ENCODE data around the gene TUBGCP5. TPM values are rescaled to one million over a fixed set of nuclear protein-coding genes. Genes with fewer than 3 reads are reported as not detected.

The TUBGCP5 gene
- total and polyA plus RNA-seq, 2 donors (not counting 1 experiment from before 2014, with no cell fraction given) = 11.0 to 23.1 TPM

GRCh38 chr15:22973987-22974386, 65.4 kb downstream of the TUBGCP5 start:
- Histone ChIP-seq H2AFZ (ENCODE audit: insufficient read depth, low read depth, low read length, poor library complexity, severe bottlenecking) (no peak overlapping the region), H3K4me1 (ENCODE audit: control insufficient read depth in 2 of 2, insufficient read depth in 2 of 2, low read length in 2 of 2) (peaks cover 5 to 7% of the 10 kb centered on the region in 2 donors), H3K27ac (ENCODE audit: low read length in 2 of 2) (no peak overlapping the region), H3K4me2 (replicated peaks; ENCODE audit: low read depth, low read length, poor library complexity, severe bottlenecking) (no peak overlapping the region), H3K79me2 (ENCODE audit: control insufficient read depth, insufficient read depth, low read length) (no peaks in the 10 kb centered on the region), H4K20me1 (ENCODE audit: control insufficient read depth, insufficient read depth, low read length, poor library complexity, severe bottlenecking) (no peaks in the 10 kb centered on the region), H3K9me3 (ENCODE audit: control extremely low read depth in 1 of 3, control insufficient read depth in 2 of 3, insufficient read depth in 1 of 3, low read length in 2 of 3) (peaks cover 0 to 5% (median 3%) of the 10 kb centered on the region in 3 donors), H3K9ac (ENCODE audit: low read length) (no peak overlapping the region), H3K36me3 (replicated peaks in 1 of 2; ENCODE audit: control extremely low read depth in 1 of 2, control insufficient read depth in 1 of 2, extremely low read depth in 1 of 2, insufficient read depth in 2 of 2, low read length in 1 of 2) (no peaks in the 10 kb centered on the region), H3K27me3 (replicated peaks in 1 of 4; ENCODE audit: control extremely low read depth in 1 of 4, control insufficient read depth in 3 of 4, insufficient read depth in 4 of 4, low read length in 3 of 4) (peaks cover 0 to 4% (median 4%) of the 10 kb centered on the region in 4 experiments), H3K4me3 (ENCODE audit: control extremely low read depth in 1 of 5, extremely low read depth in 1 of 5, insufficient read depth in 1 of 5, low read depth in 2 of 5, low read length in 4 of 5) (no peak overlapping the region)
- WGBS (ENCODE audit: insufficient coverage) = 94% methylated on average over 3 of the region's 4 CpGs
- ChIA-PET CTCF (no interaction called here), POLR2A (no interaction called here)
- TF ChIP-seq EZH2 (IDR thresholded peaks at IDR 0.05; ENCODE audit: borderline replicate concordance, insufficient read depth, low read depth, low read length, poor library complexity, severe bottlenecking) (no peak), CTCF (IDR thresholded peaks at IDR 0.05) (no peak)
- intact Hi-C loops (cut with micrococcal nuclease) = no loop called here
- no peak overlapping the region for H3K27ac Mint-ChIP-seq
- no peak for ATAC-seq (ENCODE audit: low read depth)
- H3K27me3 Mint-ChIP-seq = peaks cover 7% of the 10 kb centered on the region
- DNase-seq = no peak
- no peak overlapping the region for H3K4me3 Mint-ChIP-seq
- peaks cover 1% of the 10 kb centered on the region for H3K9me3 Mint-ChIP-seq (ENCODE audit: insufficient read depth)
- peaks cover 16% of the 10 kb centered on the region for H3K4me1 Mint-ChIP-seq

- Mint-ChIP-seq H3K9me3 (ENCODE audit: insufficient read depth) (peaks cover 1% of the 10 kb centered on the region), H3K27me3 (peaks cover 1% of the 10 kb centered on the region), H3K4me3 (no peak overlapping the region), H3K4me1 (peaks cover 9% of the 10 kb centered on the region), H3K27ac (no peak overlapping the region)
- H4K20me1 ChIP-seq (ENCODE audit: control insufficient read depth, insufficient read depth, low read length, poor library complexity, severe bottlenecking) = no peaks in the 10 kb centered on the region
- H3K27ac ChIP-seq (ENCODE audit: low read length in 2 of 2) = no peak overlapping the region
- no peaks in the 10 kb centered on the region for H3K79me2 ChIP-seq (ENCODE audit: control insufficient read depth, insufficient read depth, low read length)
- DNase-seq (no peak), ATAC-seq (ENCODE audit: low read depth) (no peak)
- peaks cover 0 to under 1% (median 0%) of the 10 kb centered on the region in 4 experiments for H3K27me3 ChIP-seq (replicated peaks in 1 of 4; ENCODE audit: control extremely low read depth in 1 of 4, control insufficient read depth in 3 of 4, insufficient read depth in 4 of 4, low read length in 3 of 4)
- TF ChIP-seq CTCF (IDR thresholded peaks at IDR 0.05) (no peak), EZH2 (IDR thresholded peaks at IDR 0.05; ENCODE audit: borderline replicate concordance, insufficient read depth, low read depth, low read length, poor library complexity, severe bottlenecking) (no peak)
- H3K4me3 ChIP-seq (ENCODE audit: control extremely low read depth in 1 of 5, extremely low read depth in 1 of 5, insufficient read depth in 1 of 5, low read depth in 2 of 5, low read length in 4 of 5) = no peak overlapping the region
- no peaks in the 10 kb centered on the region for H3K36me3 ChIP-seq (replicated peaks in 1 of 2; ENCODE audit: control extremely low read depth in 1 of 2, control insufficient read depth in 1 of 2, extremely low read depth in 1 of 2, insufficient read depth in 2 of 2, low read length in 1 of 2)
- no peak overlapping the region for H2AFZ ChIP-seq (ENCODE audit: insufficient read depth, low read depth, low read length, poor library complexity, severe bottlenecking)
- intact Hi-C loops (cut with micrococcal nuclease) = no loop called here
- H3K9me3 ChIP-seq (ENCODE audit: control extremely low read depth in 1 of 3, control insufficient read depth in 2 of 3, insufficient read depth in 1 of 3, low read length in 2 of 3) = peaks cover 0 to 5% (median 4%) of the 10 kb centered on the region in 3 donors
- no peak overlapping the region for H3K4me2 ChIP-seq (replicated peaks; ENCODE audit: low read depth, low read length, poor library complexity, severe bottlenecking)
- H3K4me1 ChIP-seq (ENCODE audit: control insufficient read depth in 2 of 2, insufficient read depth in 2 of 2, low read length in 2 of 2) = no peaks in the 10 kb centered on the region
- ChIA-PET CTCF (no interaction called here), POLR2A (no interaction called here)
- WGBS (ENCODE audit: insufficient coverage) = 57% methylated on average over 2 of the region's 5 CpGs
- no peak overlapping the region for H3K9ac ChIP-seq (ENCODE audit: low read length)
Observed at GRCh38 chr15:22973286-22973685, 66.1 kb downstream of the TUBGCP5 start.

Data from B cell (primary cell).